Mammary epithelial cell (primary cell): ENCODE data around the gene CAV3.

Experiments used
- EZH2 ChIP-seq: IDR thresholded peaks from 2 replicates; pipeline ENCODE4 v1.6.1; 2012; ENCODE audit warnings: low read length, inconsistent platforms, borderline replicate concordance
- TF ChIP-seq, protein P1 (sequence below), 2 donors: IDR thresholded peaks in 1 of 2; conservative IDR thresholded peaks in 1 of 2; 2 replicates each; pipeline ENCODE4 v1.5.1; 2011 to 2012; ENCODE audit warnings: inconsistent platforms in 2 of 2, low read length in 2 of 2, mild to moderate bottlenecking in 2 of 2, control low read depth in 1 of 2, low read depth in 1 of 2; ENCODE audit not compliant: insufficient read depth in 1 of 2; ENCODE audit errors: extremely low read depth in 1 of 2

DNA sequence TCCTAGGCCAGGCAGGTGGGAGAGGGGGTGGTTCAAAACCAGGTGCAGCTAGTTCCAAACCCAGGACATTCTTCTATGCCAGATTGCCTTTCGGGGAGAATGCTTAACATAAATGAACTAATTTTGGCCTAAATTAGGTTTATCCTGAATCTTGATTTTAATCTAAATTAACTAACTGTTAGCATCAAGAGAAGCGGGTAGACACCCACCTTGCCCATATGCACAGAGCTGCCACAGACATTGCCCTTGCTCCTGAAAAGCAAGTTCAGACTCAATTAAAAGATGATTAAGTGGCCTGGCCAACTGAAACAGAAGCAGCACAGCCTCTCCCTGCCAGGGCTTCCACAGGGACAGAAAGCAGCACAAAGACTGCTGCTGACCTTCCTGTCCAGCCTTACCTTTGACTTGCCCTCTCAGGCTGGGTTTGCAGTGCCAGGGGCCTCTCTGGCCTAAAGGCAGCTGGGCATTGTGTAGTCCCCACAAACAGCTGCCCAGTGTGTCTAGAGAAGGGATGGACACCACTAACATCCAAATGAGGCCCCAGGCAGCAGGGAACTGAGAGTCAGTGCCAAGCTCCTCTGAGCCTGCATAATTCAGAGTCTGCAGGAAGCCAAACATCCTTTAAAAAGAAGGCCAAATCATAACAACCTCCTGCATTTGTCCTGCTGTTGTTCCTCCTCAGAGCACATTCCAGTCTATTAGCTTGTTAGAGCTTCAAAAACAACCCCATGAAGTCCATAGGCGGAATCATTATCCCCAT is 51.3 kb downstream of the CAV3 start:
- TF ChIP-seq, protein P1, sequence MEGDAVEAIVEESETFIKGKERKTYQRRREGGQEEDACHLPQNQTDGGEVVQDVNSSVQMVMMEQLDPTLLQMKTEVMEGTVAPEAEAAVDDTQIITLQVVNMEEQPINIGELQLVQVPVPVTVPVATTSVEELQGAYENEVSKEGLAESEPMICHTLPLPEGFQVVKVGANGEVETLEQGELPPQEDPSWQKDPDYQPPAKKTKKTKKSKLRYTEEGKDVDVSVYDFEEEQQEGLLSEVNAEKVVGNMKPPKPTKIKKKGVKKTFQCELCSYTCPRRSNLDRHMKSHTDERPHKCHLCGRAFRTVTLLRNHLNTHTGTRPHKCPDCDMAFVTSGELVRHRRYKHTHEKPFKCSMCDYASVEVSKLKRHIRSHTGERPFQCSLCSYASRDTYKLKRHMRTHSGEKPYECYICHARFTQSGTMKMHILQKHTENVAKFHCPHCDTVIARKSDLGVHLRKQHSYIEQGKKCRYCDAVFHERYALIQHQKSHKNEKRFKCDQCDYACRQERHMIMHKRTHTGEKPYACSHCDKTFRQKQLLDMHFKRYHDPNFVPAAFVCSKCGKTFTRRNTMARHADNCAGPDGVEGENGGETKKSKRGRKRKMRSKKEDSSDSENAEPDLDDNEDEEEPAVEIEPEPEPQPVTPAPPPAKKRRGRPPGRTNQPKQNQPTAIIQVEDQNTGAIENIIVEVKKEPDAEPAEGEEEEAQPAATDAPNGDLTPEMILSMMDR (conservative IDR thresholded peaks at IDR 0.05 in 1 of 2, IDR thresholded peaks at IDR 0.05 in 1 of 2; ENCODE audit: extremely low read depth in 1 of 2, insufficient read depth in 1 of 2, low read depth in 1 of 2, low read length in 2 of 2) = no peak
- TF ChIP-seq EZH2 = no peak
